B cell (primary cell): ENCODE results near the gene AP1M2. TPM values are rescaled to one million over a fixed set of nuclear protein-coding genes. Genes with fewer than 3 reads are reported as not detected.

Source experiments
- ATAC-seq: fragments of 200-7000 bp; cut with Tn5 transposase; one replicate; pipeline ENCODE4 v1.10.0; 2021; ENCODE audit warnings: low read depth, mild to moderate bottlenecking, moderate number of reproducible peaks, moderate library complexity
- CTCF ChIA-PET: fragments of 350-600 bp; sonication (Branson Sonifier 250); formaldehyde crosslinking; loops from one replicate; lab custom pipeline; 2021; ENCODE audit warnings: antibody characterized with exemption, inconsistent platforms; lab: Charles Lee
- POLR2A ChIA-PET: fragments of 350-600 bp; sonication (Branson Sonifier 250); formaldehyde crosslinking; loops from one replicate; lab custom pipeline; 2021; ENCODE audit warnings: antibody characterized with exemption; lab: Charles Lee
- DNase-seq: peaks from one replicate; pipeline ENCODE4 v3.0.0; 2013
- H2AFZ ChIP-seq: 2 replicates; pipeline ENCODE4 v1.6.1; 2012; ENCODE audit warnings: mild to moderate bottlenecking, low read depth, low read length; ENCODE audit not compliant: insufficient read depth, poor library complexity, severe bottlenecking
- H3K27ac ChIP-seq, 2 donors: 1 replicate in 1 of 2; 2 replicates in 1 of 2; pipeline ENCODE4 v1.5.1; 2012 to 2013; ENCODE audit warnings: low read length in 2 of 2, mild to moderate bottlenecking in 2 of 2, moderate library complexity in 1 of 2
- H3K27me3 ChIP-seq, 4 experiments: fragments of 200-600 bp in 1 of 4; sonication (generic) in 1 of 4; replicated peaks in 1 of 4; 1 replicate in 2 of 4; 2 replicates in 2 of 4; pipeline versions ENCODE4 v1.6.1 to v1.7.0; 2013 to 2016; ENCODE audit warnings: low read length in 3 of 4, mild to moderate bottlenecking in 2 of 4, mixed read lengths in 1 of 4, moderate library complexity in 1 of 4; ENCODE audit not compliant: insufficient read depth in 4 of 4, control insufficient read depth in 3 of 4; ENCODE audit errors: control extremely low read depth in 1 of 4
- H3K36me3 ChIP-seq, 2 experiments: replicated peaks in 1 of 2; 1 replicate in 1 of 2; 2 replicates in 1 of 2; pipeline versions ENCODE4 v1.6.1 to v1.7.1; 2013; ENCODE audit warnings: low read length in 1 of 2; ENCODE audit not compliant: insufficient read depth in 2 of 2, control insufficient read depth in 1 of 2; ENCODE audit errors: control extremely low read depth in 1 of 2, extremely low read depth in 1 of 2
- H3K4me1 ChIP-seq, 2 donors: fragments of 200-600 bp in 1 of 2; sonication (generic) in 1 of 2; 1 replicate in 1 of 2; 2 replicates in 1 of 2; pipeline versions ENCODE4 v1.5.1 to v1.6.1; 2013 to 2017; ENCODE audit warnings: low read length in 2 of 2; ENCODE audit not compliant: control insufficient read depth in 2 of 2, insufficient read depth in 2 of 2
- H3K4me2 ChIP-seq: replicated peaks from 2 replicates; pipeline ENCODE3; 2012; ENCODE audit warnings: mild to moderate bottlenecking, low read depth, low read length; ENCODE audit not compliant: poor library complexity, severe bottlenecking
- H3K4me3 ChIP-seq, 5 experiments: fragments of 200-600 bp in 1 of 5; sonication (generic) in 1 of 5; 1 replicate in 3 of 5; 2 replicates in 2 of 5; pipeline versions ENCODE4 v1.5.1 to v1.7.0; 2011 to 2016; ENCODE audit warnings: low read length in 4 of 5, mild to moderate bottlenecking in 4 of 5, low read depth in 2 of 5, control low read depth in 1 of 5, moderate library complexity in 1 of 5; ENCODE audit not compliant: insufficient read depth in 1 of 5; ENCODE audit errors: control extremely low read depth in 1 of 5, extremely low read depth in 1 of 5
- H3K79me2 ChIP-seq: fragments of 200-600 bp; sonication (generic); one replicate; pipeline ENCODE4 v1.6.0; 2016; ENCODE audit warnings: low read length; ENCODE audit not compliant: control insufficient read depth, insufficient read depth
- H3K9ac ChIP-seq: fragments of 200-600 bp; sonication (generic); 2 replicates; pipeline ENCODE4 v1.6.1; 2017; ENCODE audit warnings: mild to moderate bottlenecking, low read length, moderate library complexity
- H3K9me3 ChIP-seq, 3 donors: one replicate each; pipeline versions ENCODE4 v1.6.1 to v1.7.1; 2013; ENCODE audit warnings: low read length in 2 of 3; ENCODE audit not compliant: control insufficient read depth in 2 of 3, insufficient read depth in 1 of 3; ENCODE audit errors: control extremely low read depth in 1 of 3
- H4K20me1 ChIP-seq: 2 replicates; pipeline ENCODE4 v1.6.0; 2012; ENCODE audit warnings: mild to moderate bottlenecking, low read length; ENCODE audit not compliant: insufficient read depth, control insufficient read depth, poor library complexity, severe bottlenecking
- H3K27ac Mint-ChIP-seq: one replicate; pipeline ENCODE4 v1.8.0; 2021; ENCODE audit warnings: mixed read lengths
- H3K27me3 Mint-ChIP-seq: one replicate; pipeline ENCODE4 v1.8.0; 2021; ENCODE audit warnings: mixed read lengths
- H3K4me1 Mint-ChIP-seq: one replicate; pipeline ENCODE4 v1.8.0; 2021; ENCODE audit warnings: mixed read lengths
- H3K4me3 Mint-ChIP-seq: one replicate; pipeline ENCODE4 v1.8.0; 2021; ENCODE audit warnings: mixed read lengths
- H3K9me3 Mint-ChIP-seq: one replicate; pipeline ENCODE4 v1.8.0; 2022; ENCODE audit warnings: mixed read lengths; ENCODE audit not compliant: insufficient read depth
- CTCF ChIP-seq: fragments of 200-600 bp; IDR thresholded peaks from one replicate; pipeline ENCODE4 v1.8.0; 2022; ENCODE audit warnings: antibody characterized with exemption, mild to moderate bottlenecking
- EZH2 ChIP-seq: IDR thresholded peaks from 2 replicates; pipeline ENCODE4 v1.6.1; 2012; ENCODE audit warnings: borderline replicate concordance, low read depth, mild to moderate bottlenecking, moderate library complexity, low read length; ENCODE audit not compliant: insufficient read depth, poor library complexity, severe bottlenecking
- WGBS: methylation state at CpG from one replicate; pipeline ENCODE4 v1.1.5; 2013; ENCODE audit warnings: missing lambda C conversion rate; ENCODE audit not compliant: insufficient coverage; 5-methylcytosine and 5-hydroxymethylcytosine counted together
- intact Hi-C: fragments of 100-400 bp; cut with micrococcal nuclease; formaldehyde crosslinking; loops from one replicate; pipeline ENCODE4 v1.10.0; 2022
- polyA plus RNA-seq: library from polyadenylated mRNA; depleted of rRNA; stranded (reverse); fragments of >200 nt; gene quantifications from 2 replicates; pipeline ENCODE4 v1.2.3, GENCODE V29; 2012
- total RNA-seq, 2 donors: library from RNA; stranded (reverse); fragments of 120-200 nt in 1 of 2; gene quantifications; 1 replicate in 1 of 2; 2 replicates in 1 of 2; pipeline versions ENCODE4 v1.2.3 to v1.2.4, GENCODE V29; 2013 to 2022

The AP1M2 gene
- total and polyA plus RNA-seq, 2 donors (not counting 1 experiment from before 2014, with no cell fraction given) = not detected

DNA sequence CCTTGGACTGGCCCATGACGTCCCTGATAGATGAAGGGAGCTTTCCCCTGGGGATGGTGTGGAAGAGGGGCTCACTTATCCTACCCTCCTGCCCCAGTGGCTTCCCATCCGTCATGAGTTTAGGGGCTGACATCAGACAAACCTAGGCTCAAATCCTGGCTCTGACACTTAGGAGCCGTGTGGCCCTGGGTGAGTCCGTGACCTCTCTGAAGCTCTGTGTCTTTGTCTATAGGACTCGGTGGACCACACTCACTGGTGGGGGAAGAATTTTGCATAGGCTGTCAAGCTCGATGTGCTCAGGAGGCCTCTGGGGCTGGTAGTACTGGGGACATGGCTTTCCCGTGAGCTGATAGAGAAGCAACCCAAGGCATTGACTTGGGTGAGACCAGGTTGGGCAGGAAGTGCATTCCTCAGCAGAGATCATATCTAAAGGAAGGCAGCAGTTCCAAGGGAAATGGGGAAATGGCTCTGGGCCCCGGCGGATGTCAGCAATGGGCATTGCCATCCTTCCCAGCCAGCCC is 17.4 kb upstream of the AP1M2 start:
- Histone ChIP-seq H3K9me3 (no peaks in the 10 kb centered on the region), H4K20me1 (peaks cover 30% of the 10 kb centered on the region), H3K27me3 (no peaks in the 10 kb centered on the region), H3K9ac (peak overlapping the region; percentile 98), H3K27ac (peak overlapping the region; percentile 97 to 99), H3K4me1 (peaks cover 32 to 60% of the 10 kb centered on the region in 2 donors), H3K4me2 (peak overlapping the region; percentile 99), H3K36me3 (peaks cover 0 to 8% of the 10 kb centered on the region in 2 experiments), H3K4me3 (peak overlapping the region; percentile 89 to 100 (median 94)), H2AFZ (no peak overlapping the region), H3K79me2 (peaks cover 69% of the 10 kb centered on the region)
- POLR2A ChIA-PET = interaction anchor here (0.5 to 4.1 kb wide), 20 partner anchors 8 to 780 kb away, joined by 3 to 24 read pairs (median 4); partner anchors contain the start of genes ATG4D, KRI1 and TMED1
- Mint-ChIP-seq H3K27me3 (no peaks in the 10 kb centered on the region), H3K27ac (peak overlapping the region; percentile 99), H3K9me3 (no peaks in the 10 kb centered on the region), H3K4me3 (peak overlapping the region; percentile 96), H3K4me1 (peaks cover 39% of the 10 kb centered on the region)
- CTCF ChIA-PET = interaction anchor here (0.6 to 5.0 kb wide), 12 partner anchors 8 to 95 kb away, joined by 3 to 81 read pairs (median 4); partner anchors contain the start of gene KRI1
- under 1% methylated on average over 7 of the region's 9 CpGs for WGBS
- DNase-seq = no peak
- ATAC-seq = peak; percentile 12
- intact Hi-C loops = loop anchor here (1.0 kb wide), 1 partner anchor 40 kb away; no protein-coding TSS in a partner anchor
- no peak for TF ChIP-seq EZH2
- no peak for TF ChIP-seq CTCF

- Histone ChIP-seq H3K4me1 (peaks cover 30 to 56% of the 10 kb centered on the region in 2 donors), H3K9ac (peak overlapping the region; percentile 98), H3K9me3 (no peaks in the 10 kb centered on the region), H3K4me3 (peak overlapping the region; percentile 89 to 100 (median 94)), H3K36me3 (peaks cover 0 to 8% of the 10 kb centered on the region in 2 experiments), H3K4me2 (peak overlapping the region; percentile 99), H2AFZ (no peak overlapping the region), H4K20me1 (peaks cover 26% of the 10 kb centered on the region), H3K27ac (peak overlapping the region; percentile 97 to 99), H3K27me3 (no peaks in the 10 kb centered on the region), H3K79me2 (peaks cover 64% of the 10 kb centered on the region)
- ATAC-seq (peak; percentile 17), DNase-seq (peak; percentile 85)
- H3K9me3 Mint-ChIP-seq = no peaks in the 10 kb centered on the region
- peaks cover 39% of the 10 kb centered on the region for H3K4me1 Mint-ChIP-seq
- H3K27me3 Mint-ChIP-seq = no peaks in the 10 kb centered on the region
- WGBS = 2% methylated on average over 4 of the region's 9 CpGs
- POLR2A ChIA-PET = interaction anchor here (0.5 to 4.1 kb wide), 26 partner anchors 8 to 781 kb away, joined by 3 to 24 read pairs (median 4); partner anchors contain the start of genes ATG4D, KRI1 and TMED1
- TF ChIP-seq EZH2 = no peak
- TF ChIP-seq CTCF = no peak
- H3K27ac Mint-ChIP-seq = peak overlapping the region; percentile 99
- CTCF ChIA-PET = interaction anchor here (0.6 to 5.0 kb wide), 12 partner anchors 9 to 95 kb away, joined by 3 to 81 read pairs (median 4); partner anchors contain the start of gene KRI1
- intact Hi-C loops = loop anchor here (1.0 to 2.0 kb wide), 5 partner anchors 23 to 61 kb away; partner anchors contain the start of gene ATG4D
- H3K4me3 Mint-ChIP-seq = peak overlapping the region; percentile 96
These were observed 16.9 kb upstream of the AP1M2 start for GRCh38 chr19:10603873-10604459.
